K562 (cell line): ENCODE results near the gene POPDC2. TPM values are rescaled to one million over a fixed set of nuclear protein-coding genes. Genes with fewer than 3 reads are reported as not detected.

ENCODE experiments used
- E2F8 ChIP-seq: fragments of 450-650 bp; IDR thresholded peaks from 2 replicates; pipeline ENCODE4 v1.7.1; 2018; ENCODE audit warnings: mild to moderate bottlenecking, low read depth; ENCODE audit not compliant: partially characterized antibody
- EP300 ChIP-seq: IDR thresholded peaks from 2 replicates; pipeline ENCODE4 v1.6.1; 2012; ENCODE audit warnings: low read length, improper control_type of control experiment
- GABPB1 ChIP-seq: sonication (generic); formaldehyde crosslinking; IDR thresholded peaks from 2 replicates; pipeline ENCODE4 v1.8.0; 2022; ENCODE audit warnings: mild to moderate bottlenecking, missing genetic modification reagents
- GMEB1 ChIP-seq: fragments of 250-450 bp; sonication (Bioruptor Pico); IDR thresholded peaks from 2 replicates; pipeline ENCODE4 v1.4.0; 2020; ENCODE audit warnings: mild to moderate bottlenecking
- GTF2B ChIP-seq: IDR thresholded peaks from 2 replicates; pipeline ENCODE4 v1.6.1; 2011; ENCODE audit not compliant: insufficient read length; ENCODE audit errors: extremely low read depth
- HBP1 ChIP-seq: fragments of 450-650 bp; formaldehyde crosslinking; IDR thresholded peaks from 2 replicates; pipeline ENCODE4 v1.4.0; 2022; ENCODE audit warnings: missing genetic modification characterization
- HDAC2 ChIP-seq: fragments of 450-650 bp; IDR thresholded peaks from 2 replicates; pipeline ENCODE4 v1.6.1; 2016; ENCODE audit warnings: mild to moderate bottlenecking
- HDAC6 ChIP-seq: IDR thresholded peaks from 2 replicates; pipeline ENCODE4 v1.6.1; 2012; ENCODE audit warnings: low read depth, mild to moderate bottlenecking, control low read depth, inconsistent platforms, low read length, moderate library complexity
- HIVEP1 ChIP-seq: fragments of 250-450 bp; sonication (Bioruptor Pico); IDR thresholded peaks from 2 replicates; pipeline ENCODE4 v1.4.0; 2020; ENCODE audit warnings: mild to moderate bottlenecking
- HMG20B ChIP-seq: fragments of 250-450 bp; sonication (Bioruptor Pico); IDR thresholded peaks from 2 replicates; pipeline ENCODE4 v1.5.0; 2021; ENCODE audit warnings: mild to moderate bottlenecking
- LEF1 ChIP-seq: fragments of 450-650 bp; IDR thresholded peaks from 2 replicates; pipeline ENCODE4 v1.6.1; 2016; ENCODE audit warnings: mild to moderate bottlenecking
- PKNOX1 ChIP-seq: fragments of 450-650 bp; IDR thresholded peaks from 2 replicates; pipeline ENCODE4 v1.6.1; 2016
- POLR2B ChIP-seq: fragments of 450-650 bp; IDR thresholded peaks from 2 replicates; pipeline ENCODE4 v1.6.1; 2018; ENCODE audit warnings: low read depth; ENCODE audit not compliant: partially characterized antibody
- TBP ChIP-seq: optimal IDR thresholded peaks from 2 replicates; pipeline ENCODE3; 2011; ENCODE audit warnings: low read depth, low read length, improper control_type of control experiment
- polyA plus RNA-seq, 8 experiments: library from polyadenylated mRNA; depleted of rRNA in 4 of 8; stranded (reverse) in 5 of 8; unstranded in 3 of 8; fragments of >200 nt; fragmentation: Nextera tagmentation in 2 of 8; fragmentation: Illumina TruSeq in 1 of 8; extraction: Ambion mirVana in 2 of 8; extraction: Trizol in 1 of 8; gene quantifications; 2 replicates each; pipeline versions ENCODE4 v1.2.1 to v1.2.3, GENCODE V29; 2011 to 2014; ENCODE audit warnings: inconsistent platforms in 1 of 8, missing spikeins in 1 of 8
- total RNA-seq, 7 experiments: library from RNA; depleted of rRNA in 6 of 7; stranded (reverse); fragments of >200 nt in 6 of 7; fragmentation: Illumina TruSeq in 2 of 7; extraction: Trizol in 2 of 7; gene quantifications; 2 replicates each; pipeline versions ENCODE4 v1.2.1 to v1.2.3, GENCODE V29; 2011 to 2021; ENCODE audit warnings: low replicate concordance in 1 of 7
- TF ChIP-seq, protein P1 (sequence below): fragments of 450-650 bp; IDR thresholded peaks from 2 replicates; pipeline ENCODE4 v1.6.1; 2017; ENCODE audit warnings: antibody characterized with exemption, mild to moderate bottlenecking

Gene POPDC2
- total and polyA plus RNA-seq, 9 of the 15 experiments (the other 6 are each of a cell fraction or from before 2014, with no cell fraction given) = 0.08 to 0.32 (median 0.13) TPM; not detected in 4

- TF ChIP-seq E2F8 (peak; percentile 89), HDAC2 (no peak), GTF2B (no peak), PKNOX1 (peak; percentile 84), POLR2B (peak; percentile 65), TBP (no peak), GMEB1 (CRISPR knock-in tag) (peak; percentile 37; the same call in 1 of the 2 replicates), EP300 (no peak), HIVEP1 (0 out of 2 replicates have a peak, but pooled peaks have one; percentile 52), LEF1 (no peak), GABPB1 (CRISPR knock-in tag) (peak; percentile 89), HBP1 (CRISPR knock-in tag) (no peak), HMG20B (CRISPR knock-in tag) (no peak), HDAC6 (no peak)
- TF ChIP-seq, protein P1, sequence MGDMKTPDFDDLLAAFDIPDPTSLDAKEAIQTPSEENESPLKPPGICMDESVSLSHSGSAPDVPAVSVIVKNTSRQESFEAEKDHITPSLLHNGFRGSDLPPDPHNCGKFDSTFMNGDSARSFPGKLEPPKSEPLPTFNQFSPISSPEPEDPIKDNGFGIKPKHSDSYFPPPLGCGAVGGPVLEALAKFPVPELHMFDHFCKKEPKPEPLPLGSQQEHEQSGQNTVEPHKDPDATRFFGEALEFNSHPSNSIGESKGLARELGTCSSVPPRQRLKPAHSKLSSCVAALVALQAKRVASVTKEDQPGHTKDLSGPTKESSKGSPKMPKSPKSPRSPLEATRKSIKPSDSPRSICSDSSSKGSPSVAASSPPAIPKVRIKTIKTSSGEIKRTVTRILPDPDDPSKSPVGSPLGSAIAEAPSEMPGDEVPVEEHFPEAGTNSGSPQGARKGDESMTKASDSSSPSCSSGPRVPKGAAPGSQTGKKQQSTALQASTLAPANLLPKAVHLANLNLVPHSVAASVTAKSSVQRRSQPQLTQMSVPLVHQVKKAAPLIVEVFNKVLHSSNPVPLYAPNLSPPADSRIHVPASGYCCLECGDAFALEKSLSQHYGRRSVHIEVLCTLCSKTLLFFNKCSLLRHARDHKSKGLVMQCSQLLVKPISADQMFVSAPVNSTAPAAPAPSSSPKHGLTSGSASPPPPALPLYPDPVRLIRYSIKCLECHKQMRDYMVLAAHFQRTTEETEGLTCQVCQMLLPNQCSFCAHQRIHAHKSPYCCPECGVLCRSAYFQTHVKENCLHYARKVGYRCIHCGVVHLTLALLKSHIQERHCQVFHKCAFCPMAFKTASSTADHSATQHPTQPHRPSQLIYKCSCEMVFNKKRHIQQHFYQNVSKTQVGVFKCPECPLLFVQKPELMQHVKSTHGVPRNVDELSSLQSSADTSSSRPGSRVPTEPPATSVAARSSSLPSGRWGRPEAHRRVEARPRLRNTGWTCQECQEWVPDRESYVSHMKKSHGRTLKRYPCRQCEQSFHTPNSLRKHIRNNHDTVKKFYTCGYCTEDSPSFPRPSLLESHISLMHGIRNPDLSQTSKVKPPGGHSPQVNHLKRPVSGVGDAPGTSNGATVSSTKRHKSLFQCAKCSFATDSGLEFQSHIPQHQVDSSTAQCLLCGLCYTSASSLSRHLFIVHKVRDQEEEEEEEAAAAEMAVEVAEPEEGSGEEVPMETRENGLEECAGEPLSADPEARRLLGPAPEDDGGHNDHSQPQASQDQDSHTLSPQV = 0 out of 2 replicates have a peak, but pooled peaks have one; percentile 28
Observed at GRCh38 chr3:119676771-119677640, 16.6 kb upstream of the POPDC2 start, which contains the start of gene COX17 (continued).
